Superior temporal gyrus (tissue), 1 donor: ENCODE measurements around the gene HSF5.

Source experiments
- DNase-seq: peaks from one replicate; pipeline ENCODE4 v3.0.0-alpha.2; 2016; ENCODE audit errors: extremely low spot score

The HSF5 gene

DNA sequence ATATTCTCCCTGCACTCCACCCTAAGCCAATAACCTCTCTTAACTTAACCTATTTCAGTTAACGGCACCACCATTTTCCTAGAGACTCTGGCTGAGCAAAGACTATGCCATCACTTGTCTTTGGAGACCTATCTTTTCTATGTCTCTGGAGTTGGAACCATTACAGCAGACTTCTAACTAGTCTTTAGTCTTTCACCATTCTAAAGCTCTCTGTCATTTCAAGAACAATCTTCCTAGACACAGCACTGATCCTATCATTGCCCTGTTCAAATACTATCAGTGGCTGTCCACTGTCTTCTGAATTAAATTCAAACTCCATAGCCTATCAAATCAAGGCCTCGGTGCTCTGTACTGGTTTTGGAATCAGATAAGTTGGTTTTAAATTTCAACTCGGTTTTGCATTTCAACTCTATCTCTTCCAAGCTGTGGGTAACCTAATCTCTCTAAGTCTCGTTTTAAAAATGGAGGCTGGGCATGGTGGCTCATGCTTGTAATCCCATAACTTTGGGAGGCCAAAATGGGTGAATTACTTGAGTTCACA is 102.8 kb downstream of the HSF5 start:
- no peak for DNase-seq

DNA sequence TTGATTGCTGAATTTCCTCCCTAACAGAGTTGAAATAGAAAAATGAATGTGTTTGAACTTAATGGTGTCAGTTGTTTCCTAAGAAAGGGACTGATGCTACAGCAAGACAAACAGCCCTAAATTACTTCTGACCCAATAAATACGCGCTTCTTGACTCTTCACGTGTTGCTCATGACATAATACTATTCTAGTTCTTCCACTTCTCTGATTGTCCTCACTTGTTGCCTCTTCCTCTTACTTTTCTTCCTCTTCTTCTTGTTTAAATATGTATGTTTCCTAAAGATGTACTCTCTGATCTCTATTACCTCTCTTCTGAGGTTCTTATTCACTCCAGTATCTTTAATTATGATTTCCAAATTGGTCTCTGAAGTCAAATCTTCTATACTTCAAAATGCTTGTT is 103.3 kb downstream of the HSF5 start:
- DNase-seq: no peak

DNA sequence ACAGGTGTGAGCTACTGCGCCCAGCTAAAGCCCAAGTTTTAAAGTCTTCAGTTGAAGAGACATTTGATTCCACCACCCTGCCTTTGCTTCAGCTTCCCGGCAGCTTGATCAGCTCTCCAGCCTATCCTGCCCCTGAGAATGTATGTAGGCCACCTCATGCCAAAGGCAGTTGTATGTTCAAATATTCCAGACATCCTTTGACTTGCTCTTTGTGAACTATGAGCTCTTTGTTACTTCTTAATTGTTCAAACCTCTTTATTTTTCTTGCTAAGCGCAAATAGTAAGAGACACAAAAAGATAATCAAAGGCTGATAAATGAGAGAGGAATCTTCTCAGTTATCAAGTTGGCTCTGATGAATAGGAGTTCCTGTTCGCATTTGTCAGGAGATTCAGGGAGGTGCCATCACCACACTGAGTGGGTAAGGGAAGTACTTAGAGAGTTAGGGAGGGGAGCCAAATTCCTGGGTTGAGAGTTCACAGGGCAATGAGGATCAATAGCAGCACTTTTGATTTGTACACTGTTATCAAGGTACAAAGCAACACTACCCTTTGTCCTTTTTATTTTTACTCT is 104.2 kb downstream of the HSF5 start:
- DNase-seq: no peak

DNA sequence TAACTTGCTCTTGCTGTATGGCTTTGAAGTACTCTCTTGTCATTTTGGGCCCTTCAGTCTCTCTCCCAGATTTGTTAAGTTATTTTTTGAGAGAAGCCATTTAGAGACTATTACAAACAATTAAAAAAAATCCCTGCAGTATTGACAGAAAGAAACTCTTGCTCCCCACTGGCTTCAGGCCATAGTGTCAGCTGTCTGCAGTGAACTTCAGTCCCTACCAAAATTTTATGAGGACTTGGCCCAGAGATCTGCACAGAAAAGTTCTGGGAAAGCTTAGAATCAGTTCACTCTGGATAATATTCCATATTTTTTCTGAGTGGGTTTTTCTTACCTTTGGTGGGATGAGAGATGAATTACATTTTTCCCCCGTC is 105.4 kb downstream of the HSF5 start:
- DNase-seq: no peak

DNA sequence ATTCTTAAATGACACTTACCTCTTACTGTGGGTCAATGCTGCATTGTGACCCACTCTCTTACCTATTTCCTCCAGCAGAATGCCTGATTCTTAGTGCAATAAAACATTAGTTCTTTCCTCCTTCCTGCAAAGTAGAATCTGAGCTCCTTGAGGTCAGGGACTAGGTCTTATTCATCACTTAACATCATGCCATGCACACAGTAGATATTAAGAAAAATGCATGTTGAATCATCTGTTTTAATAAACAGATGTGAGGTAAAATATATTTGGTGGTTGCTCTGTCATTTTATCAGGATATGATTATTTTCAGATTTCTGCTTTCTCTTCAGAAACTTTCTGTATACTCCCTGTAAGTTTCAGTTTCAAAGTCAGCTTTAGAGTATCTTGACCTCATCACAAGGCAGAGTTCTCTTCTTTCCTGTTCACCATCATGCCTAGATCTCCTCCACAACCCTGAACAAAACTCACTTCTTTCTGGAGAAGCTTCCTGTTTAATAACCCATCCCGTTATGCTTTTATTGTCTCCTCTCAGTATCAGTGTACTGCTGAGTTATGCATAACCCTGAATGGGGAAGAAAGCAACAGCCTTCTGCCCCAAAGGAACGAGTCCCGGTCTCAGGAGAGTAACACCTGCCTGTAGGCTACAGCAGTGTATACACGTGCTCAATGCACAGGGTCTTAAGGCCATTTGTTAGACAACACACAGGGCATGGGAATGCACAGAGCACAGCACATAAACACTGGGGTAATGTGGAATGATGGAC is 105.9 kb downstream of the HSF5 start:
- no peak for DNase-seq

DNA sequence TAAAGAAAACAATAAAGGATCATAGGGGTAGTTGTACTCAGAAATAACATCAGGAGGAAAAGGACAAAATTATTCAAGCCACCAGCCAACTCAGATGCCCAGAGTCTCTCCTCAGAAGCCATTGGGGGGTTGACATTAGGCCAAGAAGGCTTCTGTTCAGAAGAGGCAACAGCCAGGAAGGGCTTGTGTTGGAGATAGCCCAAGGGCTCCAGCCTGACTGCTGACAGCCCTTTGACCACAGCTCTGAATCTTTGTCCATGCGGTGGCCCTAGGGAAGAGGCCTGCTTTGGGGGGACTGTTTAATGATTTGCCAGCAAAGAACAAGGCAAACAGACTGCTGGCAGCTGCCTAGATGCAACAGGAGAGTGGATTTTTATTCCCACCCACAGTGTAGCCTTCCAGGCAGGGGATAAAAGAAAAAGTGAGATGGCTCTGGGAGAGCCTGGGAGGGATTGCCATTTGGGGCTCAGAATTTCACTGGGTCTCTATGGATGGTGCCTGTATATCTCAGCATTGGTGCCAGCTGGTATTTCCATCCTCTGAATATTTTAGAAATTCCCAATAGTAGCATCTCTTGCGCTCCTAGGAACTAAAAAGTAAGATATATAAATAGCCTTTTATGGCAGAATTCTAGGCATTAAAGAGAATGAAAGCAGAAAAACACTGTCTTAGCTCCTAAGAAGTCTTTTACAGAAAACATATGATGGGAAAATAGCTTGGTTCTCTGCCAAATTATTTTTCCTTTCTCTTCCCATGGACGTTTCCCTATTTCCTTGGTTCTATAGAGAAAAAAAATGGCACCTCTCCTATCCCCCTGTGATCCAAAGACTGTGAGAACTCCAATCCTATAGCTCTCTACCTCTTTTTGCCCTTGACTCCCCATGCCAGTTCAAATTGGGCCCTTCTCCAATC is 106.8 kb downstream of the HSF5 start:
- DNase-seq: peak; percentile 22

DNA sequence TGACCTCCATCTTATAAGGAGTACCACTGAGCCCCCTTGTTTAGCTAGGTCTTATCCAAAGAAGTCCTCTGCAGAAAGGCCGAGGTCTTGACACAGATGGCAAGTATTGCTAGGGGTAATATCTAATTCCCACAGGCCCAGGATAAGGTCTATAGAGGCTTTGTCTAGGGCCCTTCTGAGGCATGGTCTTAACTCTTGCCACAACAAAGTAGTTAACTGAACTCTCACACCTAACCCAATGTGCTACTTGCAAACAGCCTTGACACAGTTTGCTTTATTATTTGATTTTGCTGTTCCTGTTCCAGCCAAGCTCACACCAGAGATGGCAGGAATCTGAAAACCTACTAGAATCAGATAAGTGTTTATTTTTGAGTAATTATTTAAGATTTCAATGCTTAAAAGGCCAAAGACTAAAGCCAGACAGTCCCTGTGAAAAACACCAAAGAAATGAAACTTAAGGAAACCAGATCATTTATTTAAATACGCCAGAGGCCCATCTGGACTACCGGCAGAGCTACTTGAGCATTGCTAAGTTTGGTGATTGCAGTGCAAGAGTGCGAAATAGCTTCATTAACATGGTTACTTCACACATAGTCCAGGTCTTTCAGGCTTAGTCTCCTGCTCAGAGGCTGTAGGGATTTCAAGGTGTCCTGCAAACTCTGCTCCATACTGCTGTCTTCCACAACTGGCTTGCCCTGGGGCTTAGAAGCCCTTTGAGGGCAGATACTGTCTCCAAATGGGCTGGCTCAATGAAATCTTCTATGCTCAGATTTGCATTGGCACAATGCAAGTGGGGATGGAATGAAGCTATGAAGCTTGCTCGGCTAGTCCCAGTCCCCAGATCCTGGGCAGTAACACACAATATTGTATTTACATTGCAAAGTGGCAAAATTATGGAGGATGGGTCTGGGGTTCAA is 107.7 kb downstream of the HSF5 start:
- no peak for DNase-seq

DNA sequence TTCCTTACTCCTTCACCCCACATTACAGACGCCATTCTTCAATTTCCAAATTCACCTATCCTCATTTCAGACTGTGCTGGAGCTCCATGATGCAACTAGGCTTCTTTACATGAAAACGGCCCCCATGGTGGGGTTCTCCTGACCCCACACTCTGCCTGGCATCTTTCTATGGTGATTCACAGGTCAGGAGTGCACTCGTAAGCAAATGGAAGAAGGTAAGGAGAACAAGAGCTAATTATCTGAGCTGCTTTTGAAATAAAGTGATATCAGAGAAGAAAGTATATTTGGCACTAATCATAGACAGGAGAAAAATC is 108.7 kb downstream of the HSF5 start:
- no peak for DNase-seq

DNA sequence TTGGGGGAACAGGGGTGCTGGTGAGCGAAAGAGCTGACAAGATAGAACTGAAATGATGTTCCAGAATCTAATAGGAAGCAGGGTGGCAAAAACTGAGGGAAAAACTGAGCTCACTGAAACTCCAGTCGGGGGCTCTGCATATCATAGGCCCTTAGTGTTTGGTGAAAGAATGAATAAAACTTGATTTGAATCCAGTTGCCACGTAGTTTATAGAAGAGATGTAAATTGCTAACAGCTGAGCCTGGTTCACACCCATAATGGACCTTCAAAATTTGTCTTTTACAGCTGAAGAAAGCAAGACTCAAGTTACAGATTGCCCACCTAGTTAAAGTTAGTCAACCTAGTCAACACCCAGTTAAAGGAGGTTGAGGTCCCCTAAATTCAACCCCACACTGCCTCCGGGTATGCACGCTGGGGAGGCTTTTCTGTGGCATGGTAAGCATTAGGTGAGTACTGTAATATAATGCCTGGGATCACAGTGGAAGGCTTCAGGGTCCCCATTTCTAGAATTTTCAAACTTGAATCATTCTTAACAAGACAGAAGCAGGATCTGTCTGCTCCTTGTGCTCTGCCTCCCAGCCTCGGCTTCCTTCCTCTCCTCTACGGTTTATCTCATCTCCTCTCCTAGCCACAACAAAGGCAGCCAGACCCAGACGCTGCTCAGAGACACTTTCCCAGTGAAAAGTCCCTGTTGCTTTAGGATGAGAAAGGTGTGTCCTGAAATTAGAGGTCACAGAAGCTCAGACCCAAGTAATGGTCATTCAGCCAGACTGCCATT is 109.3 kb downstream of the HSF5 start:
- DNase-seq: no peak

DNA sequence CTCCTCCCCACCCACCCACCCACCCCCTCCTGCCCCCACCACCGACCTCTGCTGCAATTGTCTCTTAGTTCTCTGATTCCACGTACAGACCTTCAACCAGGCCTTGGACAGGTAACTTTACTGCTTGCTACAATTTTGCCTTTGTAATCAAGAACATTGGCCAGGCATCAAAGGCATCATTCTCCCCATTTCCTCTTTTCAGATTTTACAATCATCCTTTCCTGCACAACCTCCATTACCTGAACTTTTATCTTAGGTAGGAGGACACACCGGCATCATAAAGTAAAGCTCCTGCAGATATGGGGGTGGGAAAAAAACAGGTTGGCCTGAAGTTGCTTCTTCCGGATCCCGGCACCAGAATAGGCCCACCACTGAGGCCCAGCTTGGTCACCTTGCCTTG is 110.5 kb downstream of the HSF5 start:
- no peak for DNase-seq

DNA sequence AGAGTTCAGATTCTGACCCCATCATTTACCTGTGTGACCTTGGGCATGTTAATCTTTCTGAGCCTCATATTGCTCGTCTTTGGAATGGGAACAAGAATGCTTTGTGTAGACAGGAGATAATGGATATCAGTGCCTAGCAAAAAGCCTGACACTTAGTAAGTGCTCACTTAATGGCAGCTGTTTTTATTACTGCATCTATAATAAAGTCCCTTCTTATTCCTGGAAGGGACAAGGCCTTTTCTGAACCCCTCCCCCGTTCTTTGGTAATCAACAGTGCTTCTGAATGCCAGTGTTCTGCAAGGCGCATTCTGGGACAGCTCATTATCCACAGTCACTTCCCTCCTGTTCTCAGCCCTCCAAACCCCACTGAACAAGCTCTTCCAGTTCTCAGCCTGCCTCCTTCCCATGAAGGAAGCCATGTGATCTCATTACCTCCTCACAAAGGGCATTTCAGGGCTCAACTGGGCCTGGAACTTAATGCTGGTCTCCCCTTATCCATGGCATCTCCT is 111.1 kb downstream of the HSF5 start:
- DNase-seq: no peak

DNA sequence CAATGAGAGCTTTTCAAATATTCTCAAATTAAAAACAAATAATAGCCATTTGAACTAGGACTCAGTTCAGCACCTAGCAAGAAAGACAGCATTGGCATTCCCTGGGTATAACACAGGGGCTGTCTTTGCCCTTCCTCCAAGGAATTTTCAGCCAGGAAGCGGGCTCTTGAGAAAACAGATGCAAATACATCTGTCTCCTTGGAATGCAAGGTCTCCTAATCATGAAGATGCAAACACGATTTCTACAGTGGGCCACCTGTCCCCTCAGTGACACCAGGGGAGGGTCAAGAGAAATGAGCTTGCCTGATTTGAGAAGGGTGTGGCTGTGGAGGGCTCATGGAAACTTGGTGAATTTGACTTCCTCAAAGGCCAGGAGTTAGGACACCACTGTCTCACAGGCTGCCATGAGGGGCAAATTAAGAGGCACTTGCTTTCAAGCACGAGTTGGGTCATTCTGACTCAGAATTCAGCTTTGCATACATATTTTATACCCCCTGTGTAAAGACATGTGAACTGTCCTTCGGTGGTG is 111.7 kb downstream of the HSF5 start:
- DNase-seq: no peak

DNA sequence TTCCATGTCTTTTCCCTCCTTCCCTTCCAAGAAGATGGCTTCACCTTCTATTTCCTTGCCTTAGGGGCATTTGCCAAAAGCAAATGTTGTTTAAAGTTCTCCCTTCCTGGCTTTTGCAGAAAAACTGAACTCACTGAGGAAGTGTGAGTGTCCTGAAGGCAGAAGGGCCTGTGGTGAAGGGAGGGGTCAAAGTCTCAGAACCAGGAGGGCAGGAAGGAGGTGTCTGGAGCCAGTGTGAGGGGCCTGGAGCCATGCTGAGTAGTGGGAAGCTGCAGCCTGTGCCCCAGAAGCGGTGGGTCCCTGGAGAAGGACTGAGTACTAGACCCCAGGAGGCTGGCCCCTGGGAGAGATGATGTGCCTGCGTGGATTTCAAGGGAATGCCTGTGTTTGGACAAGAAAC is 112.4 kb downstream of the HSF5 start:
- DNase-seq: no peak

DNA sequence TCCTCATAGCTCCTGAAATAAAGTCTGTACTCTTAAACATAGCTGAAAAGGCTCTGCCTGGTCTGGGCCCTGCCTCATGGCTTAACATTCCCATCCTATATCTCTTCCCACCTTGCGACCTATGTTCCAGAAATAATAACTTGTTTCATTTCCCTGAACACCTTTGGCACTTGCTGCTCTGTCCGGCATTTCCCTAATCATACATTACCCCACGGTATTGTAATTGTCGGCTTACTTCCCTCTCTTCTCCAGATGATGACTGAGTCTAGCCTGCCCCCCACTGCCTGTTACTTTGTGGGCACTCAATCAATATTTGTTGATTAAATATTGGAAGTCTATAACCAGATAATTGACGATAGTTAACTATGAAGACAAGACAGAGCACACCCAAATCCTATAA is 113.0 kb downstream of the HSF5 start:
- no peak for DNase-seq

DNA sequence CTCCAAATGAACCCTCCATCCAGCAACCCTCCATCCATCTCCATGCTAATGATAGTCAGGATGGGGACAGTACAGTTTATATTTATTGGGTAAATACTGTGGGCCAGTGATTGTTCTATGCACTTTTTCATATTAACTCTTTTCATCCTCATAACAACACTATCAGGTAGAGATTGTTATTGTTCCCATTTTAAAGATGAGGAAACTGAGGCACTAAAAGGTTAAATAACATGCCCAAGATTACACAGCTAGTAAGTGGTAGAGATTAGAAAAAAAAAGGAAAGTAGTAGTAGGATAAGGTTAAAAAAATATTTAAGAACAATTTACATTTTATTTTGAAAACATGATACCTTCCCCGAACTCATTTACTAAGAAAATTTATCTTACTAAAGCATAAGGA is 114.3 kb downstream of the HSF5 start:
- no peak for DNase-seq

DNA sequence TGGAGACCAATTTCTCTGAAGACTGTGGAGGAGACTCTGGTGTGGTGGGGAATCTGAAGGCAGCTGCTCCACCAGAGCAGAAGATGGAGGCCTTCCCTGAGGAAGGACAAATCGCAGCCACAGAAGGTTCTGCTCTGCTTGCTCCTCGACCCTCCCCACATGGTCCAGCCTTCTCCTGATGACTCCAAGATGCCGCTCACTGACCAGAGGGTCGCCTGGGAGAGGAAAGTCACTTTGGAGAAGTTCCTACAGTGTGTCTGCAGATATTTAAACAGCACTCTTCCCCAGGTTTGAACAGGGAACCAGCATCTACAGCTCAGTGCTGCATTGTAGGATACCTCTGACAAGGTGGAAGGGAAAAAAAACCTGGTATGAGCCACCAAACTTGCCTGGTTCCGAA is 115.2 kb downstream of the HSF5 start:
- no peak for DNase-seq

DNA sequence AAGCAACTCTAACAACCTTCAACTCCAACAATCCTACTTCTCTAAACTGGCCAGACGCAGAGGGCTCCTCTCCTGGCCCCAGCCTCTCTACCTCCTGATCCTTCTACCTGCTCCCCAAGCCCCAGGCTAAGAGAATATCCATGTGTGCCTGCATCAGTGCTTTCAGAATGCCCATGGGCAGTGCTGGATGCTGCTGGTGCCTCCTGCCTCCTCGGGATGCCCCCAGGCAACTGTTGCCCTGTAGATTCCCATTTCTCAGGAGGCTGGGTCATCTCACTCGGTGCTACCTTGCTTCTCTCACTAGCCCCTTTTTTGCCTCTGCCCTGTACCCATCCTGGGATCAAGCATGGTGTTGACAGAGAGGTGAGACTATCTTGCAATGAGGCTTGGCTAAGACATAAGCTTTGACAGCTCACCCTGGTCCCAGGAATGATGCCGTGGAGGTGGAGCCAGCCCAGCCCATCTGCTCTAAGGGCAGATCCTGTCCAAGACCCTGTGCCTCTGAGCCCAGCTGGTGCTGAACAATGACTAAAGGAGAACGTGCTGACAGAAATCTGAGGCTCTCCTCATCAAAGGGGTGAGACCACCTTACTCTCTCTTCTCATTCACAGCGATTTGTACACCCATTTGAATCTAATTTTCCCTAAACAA is 116.8 kb downstream of the HSF5 start:
- DNase-seq: no peak

DNA sequence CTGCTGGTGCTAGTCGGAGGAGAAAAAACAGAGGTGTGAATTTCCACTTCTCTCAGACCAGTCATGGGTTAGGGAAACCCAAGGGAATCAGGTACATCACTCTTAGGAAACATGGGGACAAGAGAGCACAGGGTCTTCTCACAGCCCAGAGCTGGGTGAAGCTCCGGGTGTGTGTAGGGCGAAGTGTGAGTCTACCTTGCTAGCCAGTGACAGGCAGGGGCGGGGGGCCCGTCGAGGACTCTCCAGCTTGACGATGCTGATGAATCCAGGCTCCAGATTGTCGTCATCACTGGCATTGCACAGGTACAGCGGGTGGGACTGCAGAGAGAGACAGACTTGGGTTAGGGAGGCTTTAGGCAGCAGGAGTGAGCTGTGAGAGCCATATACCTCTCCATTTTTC is 117.5 kb downstream of the HSF5 start:
- no peak for DNase-seq

DNA sequence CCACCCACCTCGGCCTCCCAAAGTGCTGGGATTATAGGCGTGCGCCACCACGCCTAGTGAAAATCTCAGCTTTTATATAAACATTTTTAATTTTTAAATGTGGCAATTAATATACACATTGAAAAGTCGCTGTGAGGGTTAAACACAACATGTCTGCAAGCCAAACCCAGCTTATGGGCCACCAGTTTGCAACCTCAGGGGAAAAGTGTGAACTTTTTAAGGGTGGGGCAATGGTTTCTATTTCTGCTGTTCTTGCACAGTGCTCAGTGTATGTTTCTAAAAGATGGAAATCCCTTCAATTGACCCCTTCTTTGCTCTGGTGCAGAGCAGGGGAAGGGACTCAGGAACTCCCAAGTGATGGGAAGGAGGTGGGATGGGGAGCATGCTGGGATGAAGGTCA is 117.9 kb downstream of the HSF5 start:
- DNase-seq: no peak
